Nephron progenitor cell (in vitro differentiated cells): ENCODE results near the gene SETD1B.
"Not testable (repeated sequence)": the region's sequence is repeated elsewhere in the genome, so short reads cannot be mapped to it uniquely, and the experiment has no call there.

Experiments used
- DNase-seq: peaks from one replicate; pipeline ENCODE4 v3.0.0; 2021
- H3K27ac Mint-ChIP-seq: 2 replicates; pipeline ENCODE4 v1.8.0; 2021; ENCODE audit warnings: mild to moderate bottlenecking, moderate library complexity, mixed read lengths
- H3K27me3 Mint-ChIP-seq: 2 replicates; pipeline ENCODE4 v1.8.0; 2021; ENCODE audit warnings: mild to moderate bottlenecking, low read depth, mixed read lengths; ENCODE audit not compliant: poor library complexity
- H3K36me3 Mint-ChIP-seq: 2 replicates; pipeline ENCODE4 v1.8.0; 2021; ENCODE audit warnings: low read depth, mixed read lengths
- H3K4me1 Mint-ChIP-seq: 2 replicates; pipeline ENCODE4 v1.8.0; 2021; ENCODE audit warnings: mixed read lengths
- H3K4me3 Mint-ChIP-seq: 2 replicates; pipeline ENCODE4 v1.8.0; 2021; ENCODE audit warnings: mild to moderate bottlenecking, moderate library complexity, mixed read lengths
- H3K9me3 Mint-ChIP-seq: 2 replicates; pipeline ENCODE4 v1.8.0; 2021; ENCODE audit warnings: mild to moderate bottlenecking, moderate library complexity, mixed read lengths
- CTCF ChIP-seq: fragments of 200-600 bp; sonication (generic); IDR thresholded peaks from 2 replicates; pipeline ENCODE4 v1.5.0; 2021; ENCODE audit warnings: antibody characterized with exemption

SETD1B gene

GRCh38 chr12:121788176-121788818 lies 15.5 kb upstream of the SETD1B start:
- H3K27ac Mint-ChIP-seq = no peak overlapping the region
- H3K4me3 Mint-ChIP-seq = no peak overlapping the region
- no peaks in the 10 kb centered on the region for H3K9me3 Mint-ChIP-seq
- TF ChIP-seq CTCF = no peak
- H3K36me3 Mint-ChIP-seq = peaks cover 5% of the 10 kb centered on the region
- H3K27me3 Mint-ChIP-seq = peaks cover 11% of the 10 kb centered on the region
- no peak for DNase-seq
- peaks cover 44% of the 10 kb centered on the region for H3K4me1 Mint-ChIP-seq

- Mint-ChIP-seq H3K4me1 (peaks cover 40% of the 10 kb centered on the region), H3K9me3 (no peaks in the 10 kb centered on the region), H3K27me3 (peaks cover 11% of the 10 kb centered on the region)
Measured at GRCh38 chr12:121789233-121789781, 14.5 kb upstream of the SETD1B start.

GRCh38 chr12:121789800-121790728 lies 13.7 kb upstream of the SETD1B start:
- H3K9me3 Mint-ChIP-seq = no peaks in the 10 kb centered on the region
- H3K27ac Mint-ChIP-seq = no peak overlapping the region
- DNase-seq = peak; percentile 70
- peaks cover 11% of the 10 kb centered on the region for H3K27me3 Mint-ChIP-seq
- peaks cover under 1% of the 10 kb centered on the region for H3K36me3 Mint-ChIP-seq
- peaks cover 48% of the 10 kb centered on the region for H3K4me1 Mint-ChIP-seq
- TF ChIP-seq CTCF = no peak
- peak overlapping the region; percentile 41 for H3K4me3 Mint-ChIP-seq

More at GRCh38 chr12:121789233-121789781, 14.5 kb upstream of the SETD1B start:
- Mint-ChIP-seq H3K4me3 (peak overlapping the region; percentile 41), H3K36me3 (no peaks in the 10 kb centered on the region), H3K27ac (no peak overlapping the region)
- no peak for DNase-seq
- TF ChIP-seq CTCF = no peak

GRCh38 chr12:121790785-121791184 lies 13.0 kb upstream of the SETD1B start:
- H3K4me3 Mint-ChIP-seq, H3K9me3 Mint-ChIP-seq, H3K36me3 Mint-ChIP-seq, DNase-seq, H3K27ac Mint-ChIP-seq: not testable (repeated sequence)
- H3K4me1 Mint-ChIP-seq = peaks cover 52% of the 10 kb centered on the region
- peaks cover 11% of the 10 kb centered on the region for H3K27me3 Mint-ChIP-seq

GRCh38 chr12:121791671-121792551 lies 11.9 kb upstream of the SETD1B start:
- DNase-seq = no peak
- H3K27ac Mint-ChIP-seq = no peak overlapping the region
- peaks cover 62% of the 10 kb centered on the region for H3K4me1 Mint-ChIP-seq
- peaks cover 4% of the 10 kb centered on the region for H3K36me3 Mint-ChIP-seq
- peaks cover 9% of the 10 kb centered on the region for H3K27me3 Mint-ChIP-seq
- no peaks in the 10 kb centered on the region for H3K9me3 Mint-ChIP-seq
- TF ChIP-seq CTCF = no peak
- H3K4me3 Mint-ChIP-seq = peak overlapping the region; percentile 82
